NCI-H446 (cell line): ENCODE measurements around the gene NUDCD3.

ENCODE experiments used
- DNase-seq, 2 experiments: peaks; one replicate each; lab custom pipeline; 2025; lab: John Stamatoyannopoulos, UW

NUDCD3 gene

DNA sequence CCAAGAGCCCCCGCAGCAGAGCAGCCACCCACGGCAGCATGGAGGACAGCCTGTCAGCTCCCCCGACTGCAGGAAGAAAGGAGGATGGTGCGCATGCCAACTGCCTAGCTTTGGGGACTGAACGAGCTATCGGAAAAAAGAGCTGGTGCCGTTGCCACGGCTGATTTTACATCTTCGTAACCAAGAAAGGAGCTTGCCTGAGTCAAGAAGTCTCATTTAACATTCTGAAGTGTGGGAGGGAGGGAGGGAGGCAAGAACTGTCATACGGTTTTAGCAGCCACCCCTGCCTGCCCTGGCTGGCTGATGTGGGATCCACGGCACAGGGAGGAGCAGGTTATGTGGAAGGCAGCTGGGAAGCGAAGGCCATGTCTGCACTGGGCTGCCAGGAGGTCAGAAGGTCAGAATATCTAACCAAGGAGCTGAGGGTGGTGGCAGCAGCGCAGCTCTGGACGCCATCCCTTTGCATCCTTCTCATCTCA is 90.4 kb downstream of the NUDCD3 start:
- DNase-seq: no peak

DNA sequence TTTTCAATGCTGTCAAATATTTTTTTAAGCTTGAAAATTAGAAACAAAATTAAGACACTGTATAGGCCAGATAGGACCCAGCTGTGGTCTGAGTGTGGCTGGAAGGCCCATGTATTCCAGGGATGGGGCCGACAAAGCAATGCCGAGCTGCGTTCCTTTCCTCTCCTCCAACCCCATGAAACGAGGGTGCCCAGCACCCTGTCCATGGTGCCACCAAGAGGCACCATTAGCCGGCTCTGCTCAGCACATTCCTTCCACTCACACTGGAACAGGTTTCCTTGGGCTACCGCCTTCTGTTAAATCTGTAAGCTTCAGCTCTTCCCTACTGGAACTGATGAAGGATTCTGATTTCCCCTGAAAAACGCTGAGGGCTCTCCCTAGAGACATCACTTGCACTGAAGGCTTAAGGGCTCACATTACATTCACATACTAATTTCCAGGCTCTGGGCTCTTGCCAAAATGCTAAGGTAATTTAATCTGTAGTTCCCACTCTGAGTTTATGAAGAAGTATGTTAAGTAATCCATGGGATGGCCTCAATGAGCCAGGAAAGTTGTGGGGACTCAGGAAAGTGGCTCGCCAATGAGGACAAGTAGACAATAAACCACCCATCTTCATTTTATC is 91.4 kb downstream of the NUDCD3 start:
- no peak for DNase-seq

DNA sequence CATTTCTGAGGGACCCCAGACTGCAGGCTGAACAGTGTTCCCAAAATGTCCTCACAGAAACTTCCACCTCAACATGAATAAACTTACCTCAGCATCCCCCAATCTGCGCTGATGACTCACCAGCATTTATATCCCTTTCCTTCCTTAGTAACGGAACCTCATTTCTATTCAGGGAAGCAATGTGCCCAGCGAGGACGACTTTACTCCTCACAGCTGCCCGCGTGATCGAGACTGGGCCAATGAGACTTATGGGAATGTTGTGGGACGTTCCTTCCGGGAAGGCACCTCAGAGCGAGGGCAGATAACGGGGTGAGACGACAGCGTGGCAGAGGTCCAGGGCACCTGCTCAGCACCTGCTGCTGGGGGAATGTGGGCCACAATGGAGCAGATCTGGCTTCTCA is 91.9 kb downstream of the NUDCD3 start:
- DNase-seq: no peak

DNA sequence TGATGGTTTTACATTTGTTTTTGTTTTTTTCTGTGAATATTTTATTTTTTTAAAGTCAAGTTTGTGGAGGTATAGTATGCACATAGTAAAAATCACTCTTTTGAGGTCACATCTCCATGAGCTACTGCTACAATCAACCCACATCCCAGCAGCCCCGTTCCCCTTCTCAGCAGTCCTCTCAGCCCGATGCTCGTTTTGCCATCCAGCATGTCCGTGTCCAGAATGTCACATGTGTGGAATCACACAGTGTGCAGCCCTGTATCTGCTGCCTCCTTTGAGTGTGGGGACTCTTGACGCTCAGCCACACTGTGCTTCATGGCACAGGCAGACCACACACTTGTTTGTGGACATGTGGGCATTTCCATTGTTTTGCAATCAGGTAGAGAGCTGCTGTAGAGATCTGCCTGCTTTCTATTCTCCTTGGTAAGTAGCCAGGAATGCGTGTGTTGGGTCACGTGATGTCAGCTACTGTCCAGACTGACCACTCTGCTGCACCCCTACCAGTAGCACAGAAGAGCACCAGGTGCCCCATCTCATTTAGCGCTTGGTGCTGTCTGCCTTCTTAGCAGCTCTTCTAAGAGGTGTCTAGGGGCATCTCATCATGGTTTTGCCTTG is 93.4 kb downstream of the NUDCD3 start:
- DNase-seq: no peak

DNA sequence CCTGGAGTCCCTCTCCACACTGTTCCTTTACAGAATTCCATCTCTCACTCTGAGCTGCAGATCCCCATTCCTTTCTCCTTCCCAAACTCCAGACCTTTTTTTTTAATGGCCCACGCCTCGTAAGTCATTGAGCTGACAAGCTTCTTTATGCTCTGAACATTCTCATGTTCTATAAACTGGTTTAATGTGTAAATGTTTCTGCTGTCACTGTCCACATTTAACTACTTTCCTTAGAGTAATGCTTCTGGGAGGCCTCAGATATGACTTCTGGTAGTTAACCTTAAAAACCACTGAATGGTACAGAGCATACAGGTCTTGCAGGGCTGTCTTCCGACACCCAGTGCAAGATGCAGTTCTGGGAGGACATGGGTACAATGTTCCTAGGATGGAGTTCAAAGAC is 94.0 kb downstream of the NUDCD3 start:
- DNase-seq: no peak

DNA sequence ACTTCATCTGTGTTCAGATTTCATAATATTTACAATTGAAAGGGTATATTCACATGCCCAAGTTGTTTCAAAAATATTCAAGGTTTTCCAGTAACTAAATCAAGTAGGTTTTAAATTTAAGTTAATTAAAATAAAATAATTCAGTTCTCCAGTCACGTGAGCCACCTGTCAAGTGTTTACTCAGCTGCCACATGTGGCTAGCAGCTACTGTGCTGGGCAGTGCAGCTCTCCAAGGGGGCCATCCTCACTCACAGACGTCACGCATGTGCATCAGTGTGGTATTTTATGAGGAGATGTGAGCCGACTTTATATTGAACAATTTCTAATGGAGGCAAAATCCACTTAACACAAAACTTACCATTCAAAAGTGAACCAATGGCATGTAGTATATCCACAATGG is 95.4 kb downstream of the NUDCD3 start:
- DNase-seq: no peak

DNA sequence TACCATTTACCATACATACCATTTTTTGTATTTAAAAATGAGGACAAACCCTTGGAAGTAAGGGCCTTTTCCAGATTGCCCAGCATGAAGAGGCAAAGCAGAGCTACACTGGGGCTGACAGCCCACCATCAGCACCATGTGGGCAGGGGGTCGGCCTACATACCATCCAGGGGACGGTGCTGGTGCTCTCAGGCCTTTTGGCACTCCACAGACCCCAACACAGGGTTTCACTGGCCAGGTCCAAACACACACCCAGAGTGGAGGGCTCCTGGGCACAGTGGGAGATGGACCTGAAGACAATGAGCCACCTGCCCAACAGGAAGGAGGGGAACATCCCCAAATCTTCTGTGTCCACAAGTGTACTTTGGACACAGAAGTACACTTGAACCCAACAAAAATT is 95.8 kb downstream of the NUDCD3 start:
- DNase-seq: no peak

DNA sequence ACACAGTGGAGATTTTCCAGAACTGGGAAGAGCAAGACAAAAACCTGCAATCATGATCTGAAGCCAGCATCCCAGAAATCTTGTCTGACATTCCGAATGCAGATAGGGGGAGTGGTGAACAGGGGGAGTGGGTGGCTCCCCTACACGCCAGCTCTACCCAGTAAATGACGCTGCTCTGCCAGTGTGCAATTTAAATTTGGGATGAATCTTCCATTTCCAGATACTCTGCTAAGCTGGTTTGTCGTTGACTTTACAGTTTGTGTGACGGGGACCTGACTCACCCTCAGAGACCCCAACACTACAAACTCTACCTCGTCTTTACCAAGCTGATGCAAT is 96.4 kb downstream of the NUDCD3 start:
- no peak for DNase-seq

DNA sequence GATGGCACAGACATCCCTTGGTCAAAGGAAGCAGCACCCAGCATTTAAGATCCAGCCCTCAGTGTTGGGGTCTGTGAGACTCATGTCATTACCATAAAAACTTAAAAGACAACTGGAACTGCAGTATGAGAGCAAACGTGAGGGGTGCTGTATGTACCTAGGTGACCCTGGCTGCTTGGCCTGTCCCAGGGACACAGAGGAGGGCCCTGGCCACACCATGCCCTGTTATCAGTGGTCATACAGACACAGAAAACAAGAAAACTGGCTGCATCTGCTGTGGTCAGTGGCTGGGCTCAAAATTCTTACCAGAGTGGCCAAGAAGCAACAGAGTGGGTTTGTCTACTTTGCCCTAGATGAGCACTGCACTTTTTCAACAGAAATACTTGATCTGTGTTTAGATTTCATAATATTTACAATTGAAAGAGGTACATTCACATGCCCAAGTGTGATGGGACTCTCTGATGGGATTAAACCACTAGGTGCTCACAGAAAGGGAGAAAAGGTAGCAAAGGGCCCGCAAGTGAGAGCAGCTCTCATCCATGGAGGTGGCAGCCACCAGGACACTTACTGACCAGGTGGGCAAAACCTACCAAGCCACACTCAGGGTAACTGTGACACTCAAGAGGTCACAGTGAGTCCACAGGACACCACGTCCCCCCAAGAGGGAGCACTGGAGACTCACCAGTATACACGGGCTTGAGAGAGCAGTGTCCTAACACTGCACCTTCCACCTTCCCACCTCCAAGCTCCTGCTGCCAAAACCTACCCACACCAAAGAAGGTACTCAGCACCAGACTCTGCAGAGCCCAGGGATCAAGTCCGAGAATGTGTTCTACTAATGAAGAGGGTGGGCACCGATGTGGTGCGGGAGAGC is 97.0 kb downstream of the NUDCD3 start:
- no peak for DNase-seq

DNA sequence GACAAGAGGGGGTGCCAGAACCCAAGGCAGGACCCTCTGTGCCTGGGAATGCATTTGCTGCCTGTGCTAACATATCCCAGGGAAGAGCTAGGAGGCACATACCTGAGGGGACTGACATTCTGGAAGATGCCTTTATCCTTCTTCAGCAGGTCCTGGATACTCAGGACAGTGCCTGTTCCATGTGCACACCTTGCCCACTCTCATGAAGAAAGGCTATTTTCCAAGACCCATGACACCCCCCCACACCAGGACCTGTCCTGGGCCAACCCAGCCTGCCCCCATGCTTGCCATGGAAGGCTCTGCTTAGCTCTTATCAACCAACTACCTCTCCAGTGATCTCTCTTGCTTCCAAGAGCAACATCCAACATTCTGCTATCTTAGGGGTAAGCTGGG is 97.8 kb downstream of the NUDCD3 start:
- DNase-seq: no peak

DNA sequence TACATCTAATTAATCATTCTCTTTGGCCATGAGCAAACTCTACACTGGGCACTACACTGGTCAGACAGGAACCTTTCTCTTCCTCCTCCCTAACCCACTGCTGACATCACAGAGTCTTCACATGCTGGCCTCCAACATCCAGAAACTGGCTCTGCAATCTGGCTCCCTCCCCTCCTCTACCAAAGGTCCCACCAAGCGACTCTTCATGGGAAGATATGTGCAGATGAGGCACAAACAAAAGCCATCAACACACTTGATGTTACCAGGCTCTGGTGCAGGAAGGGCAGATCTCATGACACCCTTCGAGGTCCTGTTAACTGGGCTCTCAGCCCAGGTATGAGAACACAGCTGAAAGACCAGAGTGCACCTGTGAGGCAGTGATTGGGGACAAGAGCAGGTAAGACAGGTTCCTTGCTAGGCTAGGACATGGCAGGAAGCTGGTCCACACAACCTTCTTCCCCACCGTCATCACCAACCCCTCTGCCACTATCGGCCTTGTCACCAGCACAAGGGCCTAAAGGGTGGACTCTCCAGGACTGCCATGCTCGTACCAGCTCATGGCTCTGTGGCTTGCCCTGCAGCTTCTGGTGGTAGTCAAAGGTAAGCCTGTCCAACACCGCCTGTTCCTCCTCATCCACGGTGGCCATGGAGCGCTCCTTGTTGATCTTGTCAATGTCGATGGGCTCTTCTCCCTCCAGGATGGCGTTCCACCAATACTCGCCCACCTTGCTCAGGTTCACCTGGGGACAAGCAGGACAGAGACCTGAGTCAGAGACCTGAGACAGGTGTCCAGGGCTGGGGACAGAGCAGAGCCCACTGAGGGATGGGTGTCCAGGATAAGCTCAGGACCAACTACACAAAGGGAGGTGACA is 98.5 kb downstream of the NUDCD3 start:
- no peak for DNase-seq

DNA sequence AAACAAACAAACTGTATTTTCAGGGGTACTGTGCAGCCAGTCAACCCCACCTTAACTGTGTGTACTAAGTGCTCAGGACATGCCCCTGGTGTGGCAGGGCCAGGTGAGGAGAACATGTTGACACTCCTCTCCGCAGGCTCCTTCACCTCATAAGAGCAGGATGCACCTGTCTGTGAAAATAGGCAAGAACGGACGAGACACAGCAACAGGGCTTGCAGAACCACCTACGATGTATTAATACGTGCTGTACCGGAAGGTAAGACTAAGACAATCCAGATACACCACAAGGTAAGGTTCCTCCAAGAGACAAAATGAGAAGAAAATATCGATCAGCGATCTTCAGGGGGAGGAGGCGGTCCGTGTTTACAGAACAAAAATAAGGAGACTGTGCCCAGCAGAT is 99.3 kb downstream of the NUDCD3 start:
- DNase-seq: no peak

DNA sequence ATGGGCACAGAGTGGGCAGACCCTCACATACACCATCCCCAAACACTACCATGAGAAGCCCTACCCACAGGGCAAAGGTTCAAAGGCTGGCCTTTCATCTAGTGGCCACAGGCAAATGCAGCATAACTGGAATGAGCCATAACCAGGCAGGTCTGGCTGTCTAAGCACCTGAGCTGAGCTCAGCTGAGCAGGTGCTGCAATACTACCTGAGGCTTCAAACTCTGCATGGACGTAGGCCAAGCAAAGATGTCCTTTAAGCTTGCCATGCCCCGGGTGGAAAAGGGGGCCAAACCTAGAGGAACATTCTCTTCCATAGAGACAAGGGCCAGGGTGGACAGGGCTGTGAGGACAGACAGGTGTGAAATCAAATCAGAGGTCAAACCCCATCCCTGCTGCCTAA is 99.8 kb downstream of the NUDCD3 start:
- no peak for DNase-seq

DNA sequence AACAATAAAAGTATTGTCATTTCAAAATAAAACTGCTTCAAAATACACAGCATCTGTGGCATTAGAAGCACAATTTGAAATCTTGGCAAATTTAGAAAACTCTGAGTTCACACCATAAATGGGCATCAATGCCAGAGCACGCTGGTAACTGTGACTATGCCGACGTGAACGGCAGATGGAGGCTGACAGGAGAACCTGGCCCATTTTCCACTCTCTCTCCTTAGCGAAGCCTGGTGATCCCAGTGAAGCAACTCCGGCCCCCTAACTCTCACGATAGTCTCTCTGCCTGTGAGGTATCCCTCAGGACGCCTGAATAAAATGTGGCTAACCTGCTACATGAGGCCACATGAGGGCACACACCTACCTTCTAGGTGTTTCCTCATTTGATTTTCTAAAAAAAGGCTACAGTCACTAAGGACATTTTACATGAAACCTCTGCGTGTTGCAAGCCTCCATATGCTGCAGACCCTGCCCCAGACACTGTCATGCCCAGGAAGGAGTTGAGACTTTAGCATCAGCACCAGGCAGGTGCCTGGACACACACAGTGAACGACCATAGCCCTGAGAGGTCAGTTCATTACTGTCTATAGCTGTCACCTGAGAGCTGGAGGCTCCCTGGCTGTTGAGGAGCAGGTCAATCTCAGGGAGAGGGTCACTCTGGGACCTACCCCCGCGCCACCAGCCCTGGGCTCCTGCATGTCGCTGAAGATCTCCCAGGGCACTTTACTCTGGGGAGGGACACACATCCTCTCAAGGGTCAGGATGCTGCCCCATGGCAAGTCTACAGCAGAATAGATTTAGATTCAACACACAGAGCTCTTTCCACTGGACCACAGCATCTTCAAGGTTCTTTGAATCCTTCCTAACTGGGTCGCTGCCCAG is 102.1 kb downstream of the NUDCD3 start:
- no peak for DNase-seq

DNA sequence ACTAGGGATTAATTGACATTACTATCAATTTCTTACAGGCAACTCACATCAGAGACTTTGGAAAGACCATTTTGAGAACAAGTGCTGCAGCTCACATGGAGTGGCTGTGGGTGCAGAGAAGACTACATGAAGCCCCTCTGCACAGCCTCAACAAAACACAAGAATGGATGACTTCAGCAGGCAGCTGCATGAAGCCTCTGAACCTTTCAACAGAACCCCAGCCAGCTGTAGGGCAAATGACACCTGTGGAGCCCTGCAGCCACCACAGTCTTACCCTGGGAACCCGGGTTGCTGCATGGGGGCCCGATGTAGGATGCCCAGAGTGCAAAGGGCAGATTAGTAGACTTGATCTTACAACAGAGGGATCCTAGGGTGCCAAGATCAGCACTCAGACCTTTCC is 103.1 kb downstream of the NUDCD3 start:
- no peak for DNase-seq

DNA sequence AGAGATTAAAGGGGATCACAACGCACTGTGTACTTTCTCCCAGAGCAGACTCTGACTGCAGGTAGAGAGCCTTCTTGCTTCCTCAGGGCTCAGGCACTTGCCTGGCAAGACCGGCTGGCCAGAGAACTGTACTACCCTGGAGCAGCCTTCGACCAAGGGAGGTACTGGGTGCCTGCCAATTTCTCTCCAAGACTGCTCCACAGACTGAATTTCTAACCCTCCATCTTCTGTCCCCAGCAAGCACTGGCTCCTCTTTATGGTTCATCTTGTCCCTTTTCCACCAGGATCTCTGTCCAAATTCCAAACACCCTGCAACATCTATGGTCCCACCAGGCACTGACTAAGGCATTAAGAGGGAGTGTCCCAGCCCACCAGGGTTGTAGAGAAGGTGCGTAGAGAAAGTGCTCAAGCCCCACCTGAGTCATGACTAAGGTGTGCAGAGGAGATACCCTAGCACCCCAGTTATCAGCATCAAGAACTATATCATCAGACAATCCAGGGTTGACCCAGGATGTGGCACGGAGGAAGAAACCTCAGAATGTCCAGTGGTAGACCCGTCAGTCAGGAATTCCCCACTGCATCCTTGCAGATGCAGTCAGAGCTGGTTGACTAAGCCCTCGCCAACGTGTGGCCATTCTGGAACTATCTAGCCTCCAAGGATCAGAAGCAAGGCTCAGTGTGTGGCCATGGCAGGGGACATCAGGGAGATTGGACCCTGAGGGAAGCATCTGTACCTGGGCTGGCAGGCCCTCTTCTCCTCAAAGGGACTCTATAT is 104.1 kb downstream of the NUDCD3 start:
- no peak for DNase-seq

DNA sequence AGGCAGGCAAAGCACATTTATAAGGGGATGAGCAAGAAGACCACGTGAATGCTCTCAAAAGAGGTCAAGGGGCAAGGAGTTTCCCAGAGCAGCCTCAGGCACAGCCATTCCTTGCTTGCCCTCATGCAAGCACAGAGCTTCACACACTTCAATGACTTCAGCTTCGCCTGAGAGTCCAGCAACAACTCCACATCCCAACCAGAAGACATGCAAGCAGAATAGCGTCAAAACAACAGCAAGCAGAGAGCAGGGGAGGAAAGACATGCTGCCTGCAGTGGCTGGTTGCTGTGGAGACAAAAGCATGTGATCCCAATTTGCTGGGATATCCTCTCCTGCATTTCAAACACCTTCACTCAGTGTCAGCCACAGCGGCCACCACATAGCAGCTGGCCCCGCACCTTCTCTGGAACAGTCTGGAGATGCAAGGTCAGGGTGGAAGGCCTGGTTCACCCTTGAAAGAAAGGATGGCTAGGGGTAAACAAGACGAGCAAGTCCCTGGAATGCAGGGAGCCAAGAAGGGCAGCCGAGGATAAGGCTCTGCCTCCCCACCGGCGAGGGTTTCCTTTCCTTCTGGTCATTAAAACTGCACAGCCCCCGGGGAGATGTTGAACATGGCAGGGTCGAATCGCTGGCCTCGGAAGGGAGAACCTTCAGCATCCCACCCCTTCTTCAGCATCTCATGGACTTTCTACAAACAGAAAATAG is 104.9 kb downstream of the NUDCD3 start:
- DNase-seq: no peak

DNA sequence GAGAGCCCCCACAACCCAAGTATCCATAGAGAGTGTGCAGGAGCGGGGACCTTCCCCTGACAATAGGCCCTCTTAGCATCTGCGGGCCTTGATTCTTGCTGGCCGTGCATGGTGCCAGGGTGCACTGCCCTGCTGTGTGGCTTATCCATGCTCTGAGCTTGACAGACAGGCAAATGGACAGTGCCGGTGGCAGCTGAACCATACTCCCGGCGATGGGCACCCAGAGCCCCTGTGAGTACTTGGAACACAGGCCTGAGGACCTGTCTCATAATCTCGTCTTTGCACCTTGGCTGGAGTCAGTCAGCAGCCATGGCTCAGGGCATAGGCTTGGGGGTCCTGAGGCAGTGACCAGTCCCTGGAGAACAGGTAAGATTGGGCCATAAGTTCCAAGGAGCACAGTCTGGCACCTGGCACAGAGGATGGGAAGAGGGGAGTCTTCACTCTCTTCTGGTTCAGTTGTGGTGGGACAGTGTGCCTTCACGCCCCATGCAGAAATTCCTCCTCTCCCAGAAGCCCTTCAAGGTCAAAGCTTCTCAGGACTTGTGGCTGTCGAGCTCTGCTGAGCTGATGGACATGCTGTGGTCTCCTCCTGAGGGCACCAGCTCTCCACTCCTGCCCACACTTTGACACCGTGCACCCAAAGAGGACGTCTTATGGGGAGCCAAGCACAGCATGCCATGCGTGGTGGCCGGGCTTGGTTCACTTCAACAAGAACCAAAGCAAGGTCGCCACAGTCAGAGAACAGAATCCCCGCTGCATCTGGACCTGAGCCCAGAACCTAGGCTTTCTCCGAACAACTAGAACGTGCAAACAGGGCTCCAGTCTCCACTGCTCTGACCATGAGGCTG is 105.6 kb downstream of the NUDCD3 start:
- no peak for DNase-seq

DNA sequence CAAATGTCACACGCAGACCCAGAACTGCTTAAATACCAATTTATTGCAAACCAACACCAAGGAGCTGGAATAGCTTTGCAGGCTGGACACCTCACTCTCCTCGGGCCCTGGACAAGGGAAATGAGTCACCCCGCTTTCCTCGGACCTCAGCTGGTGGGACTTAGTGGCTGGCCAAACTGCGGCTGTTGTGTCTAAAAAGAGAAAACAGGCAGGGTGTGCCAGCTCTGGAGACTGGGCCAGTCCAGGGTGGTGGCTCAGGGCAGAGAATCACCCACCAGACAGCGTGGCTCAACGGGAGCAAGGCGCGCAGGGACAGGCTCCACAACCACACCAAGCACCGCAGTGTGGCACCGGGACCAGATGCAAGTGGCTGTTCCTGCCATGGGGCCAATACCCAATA is 106.9 kb downstream of the NUDCD3 start:
- no peak for DNase-seq
